Spleen (tissue), 11 donors: ENCODE data around the gene DDX41. TPM values are rescaled to one million over a fixed set of nuclear protein-coding genes. Genes with fewer than 3 reads are reported as not detected.

Experiments used
- DNase-seq: peaks from one replicate; pipeline ENCODE4 v3.0.0-alpha.2; 2020
- H3K27ac ChIP-seq, 8 donors: fragments of 200-600 bp; sonication (generic) in 7 of 8; 1 replicate in 4 of 8; 2 replicates in 4 of 8; pipeline versions ENCODE4 v1.5.0 to v1.8.0; 2016 to 2021; ENCODE audit warnings: inconsistent platforms in 4 of 8, mild to moderate bottlenecking in 4 of 8, moderate library complexity in 1 of 8
- H3K27me3 ChIP-seq, 7 donors: fragments of 200-600 bp; sonication (generic) in 6 of 7; replicated peaks in 1 of 7; 1 replicate in 4 of 7; 2 replicates in 3 of 7; pipeline versions ENCODE4 v1.5.0 to v1.8.0; 2016 to 2021; ENCODE audit warnings: inconsistent platforms in 3 of 7, mild to moderate bottlenecking in 1 of 7
- H3K36me3 ChIP-seq, 6 donors: fragments of 200-600 bp; sonication (generic) in 5 of 6; 1 replicate in 4 of 6; 2 replicates in 2 of 6; pipeline versions ENCODE4 v1.5.0 to v1.8.0; 2016 to 2021; ENCODE audit warnings: inconsistent platforms in 2 of 6
- H3K4me1 ChIP-seq, 6 donors: fragments of 200-600 bp; sonication (generic) in 5 of 6; 1 replicate in 3 of 6; 2 replicates in 3 of 6; pipeline versions ENCODE4 v1.5.0 to v1.8.0; 2016 to 2021; ENCODE audit warnings: inconsistent platforms in 3 of 6
- H3K4me3 ChIP-seq, 8 donors: fragments of 200-600 bp; sonication (generic) in 7 of 8; 1 replicate in 4 of 8; 2 replicates in 4 of 8; pipeline versions ENCODE4 v1.5.0 to v1.8.0; 2016 to 2021; ENCODE audit warnings: inconsistent platforms in 4 of 8, mild to moderate bottlenecking in 4 of 8, moderate library complexity in 2 of 8
- H3K9me3 ChIP-seq, 8 donors: fragments of 200-600 bp; sonication (generic) in 7 of 8; 1 replicate in 4 of 8; 2 replicates in 4 of 8; pipeline versions ENCODE4 v1.5.0 to v1.8.0; 2016 to 2021; ENCODE audit warnings: inconsistent platforms in 4 of 8
- POLR2A ChIP-seq, 3 donors: fragments of 450-650 bp; IDR thresholded peaks; one replicate each; pipeline ENCODE4 v1.5.1; 2017; ENCODE audit warnings: antibody characterized with exemption in 3 of 3, mild to moderate bottlenecking in 1 of 3
- POLR2AphosphoS5 ChIP-seq, 3 donors: sonication (generic); formaldehyde crosslinking; IDR thresholded peaks; one replicate each; pipeline ENCODE4 v1.5.1; 2017; ENCODE audit warnings: antibody characterized with exemption in 3 of 3
- WGBS, 5 donors: extraction: QIAGEN DNeasy Blood & Tissue Kit in 3 of 5; methylation state at CpG; one replicate each; pipeline versions ENCODE4 v1.1.5 to v1.1.7; 2013 to 2018; 5-methylcytosine and 5-hydroxymethylcytosine counted together
- intact Hi-C: fragments of 100-400 bp; cut with DNase I; formaldehyde crosslinking; loops from one replicate; pipeline ENCODE4 v1.15.0; 2023; ENCODE audit warnings: low total_unique reads
- polyA plus RNA-seq, 3 donors: library from polyadenylated mRNA; stranded (reverse); fragments of 200-250 nt; gene quantifications; one replicate each; pipeline ENCODE4 v1.2.1, GENCODE V29; 2013
- total RNA-seq, 7 donors: library from RNA; depleted of rRNA in 3 of 7; stranded (reverse); fragments of >200 nt in 3 of 7; fragmentation: NEBNext Ultra II Directional in 4 of 7; extraction: Animal tissue kit (Norgen Biotek cat#: 25700) in 4 of 7; gene quantifications; one replicate each; pipeline versions ENCODE4 v1.1.0 to v1.2.1, GENCODE V29; 2016 to 2021
- TF ChIP-seq, protein P1 (sequence below), 11 experiments: fragments of 200-600 bp in 7 of 11; fragments of 450-650 bp in 4 of 11; sonication (generic) in 4 of 11; IDR thresholded peaks in 8 of 11; conservative IDR thresholded peaks in 3 of 11; 1 replicate in 7 of 11; 2 replicates in 4 of 11; pipeline versions ENCODE4 v1.4.0 to v1.8.0; 2016 to 2021; ENCODE audit warnings: antibody characterized with exemption in 11 of 11, inconsistent platforms in 4 of 11, mild to moderate bottlenecking in 1 of 11
- donor health status: healthy with polysubstance abuse.
- donor health status: DM: no; HTN: no; CAD: no; lungs with moderate emphysema.
- donor health status: DM: no; HTN: no; CAD: no.
- donor health status: Bipolar disorder and iron deficiency.
- donor health status: healthy.
- donor health status: DM: no; HTN: no; CAD: no.
- donor health status: DM: yes; HTN: yes; CAD: no.

DDX41 gene
- total and polyA plus RNA-seq, 10 donors: 68.9 to 126 (median 92.4) TPM

DNA sequence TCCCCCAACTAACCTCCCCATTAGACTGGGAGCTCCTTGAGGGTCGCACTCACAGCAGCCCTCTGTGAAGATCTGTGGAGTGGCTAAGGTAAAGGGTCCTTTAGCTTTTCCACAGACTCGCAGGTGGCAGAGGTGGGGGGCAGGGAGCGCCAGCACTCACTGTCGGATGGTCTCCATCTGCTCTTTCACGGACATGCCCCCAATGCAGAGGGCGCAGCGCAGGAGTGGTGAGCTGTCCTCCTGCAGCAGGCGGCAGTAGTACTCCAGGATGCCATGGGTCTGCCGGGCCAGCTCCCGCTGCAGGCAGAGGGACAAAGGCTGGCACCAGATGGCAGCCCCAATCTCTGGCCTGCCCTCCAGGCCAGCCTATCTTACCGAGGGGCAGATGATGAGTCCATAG is 2.2 kb downstream of the DDX41 start:
- Histone ChIP-seq H3K27ac (no peak overlapping the region), H3K27me3 (no peaks in the 10 kb centered on the region), H3K9me3 (no peaks in the 10 kb centered on the region), H3K4me1 (peaks cover 17 to 77% (median 51%) of the 10 kb centered on the region in 6 donors), H3K36me3 (peaks cover 0 to 65% (median 57%) of the 10 kb centered on the region in 6 donors), H3K4me3 (no peak overlapping the region)
- intact Hi-C loops: no loop called here
- 93 to 97% (median 96%) methylated on average over 4 to 11 of the region's 11 CpGs for WGBS, 5 donors
- no peak for TF ChIP-seq POLR2AphosphoS5 (IDR thresholded peaks at IDR 0.05)
- DNase-seq: no peak

DNA sequence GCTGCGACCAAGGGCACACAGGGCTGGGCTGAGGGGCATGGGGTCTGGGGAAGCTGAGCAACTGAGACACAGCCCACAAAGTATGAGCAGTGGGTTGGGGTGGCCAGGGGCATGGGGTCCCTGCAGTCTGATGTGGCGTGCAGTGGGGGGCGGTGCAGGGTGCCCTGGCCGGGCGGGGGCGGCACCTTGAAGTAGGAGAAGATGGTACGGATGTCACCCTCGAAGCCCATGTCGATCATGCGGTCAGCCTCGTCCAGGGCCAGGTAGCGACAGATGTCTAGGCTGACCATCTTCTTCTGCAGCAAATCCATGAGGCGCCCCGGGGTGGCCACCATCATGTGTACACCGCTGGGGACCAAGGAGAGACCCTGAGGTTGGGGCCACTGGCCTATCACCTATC is 3.3 kb downstream of the DDX41 start:
- intact Hi-C loops: no loop called here
- Histone ChIP-seq H3K36me3 (peaks cover 0 to 59% (median 54%) of the 10 kb centered on the region in 6 donors), H3K9me3 (no peaks in the 10 kb centered on the region), H3K27ac (no peak overlapping the region), H3K4me3 (no peak overlapping the region), H3K4me1 (peaks cover 9 to 79% (median 49%) of the 10 kb centered on the region in 6 donors), H3K27me3 (no peaks in the 10 kb centered on the region)
- 96 to 99% (median 97%) methylated on average over 15 of the region's 15 CpGs for WGBS, 5 donors
- TF ChIP-seq, protein P1, sequence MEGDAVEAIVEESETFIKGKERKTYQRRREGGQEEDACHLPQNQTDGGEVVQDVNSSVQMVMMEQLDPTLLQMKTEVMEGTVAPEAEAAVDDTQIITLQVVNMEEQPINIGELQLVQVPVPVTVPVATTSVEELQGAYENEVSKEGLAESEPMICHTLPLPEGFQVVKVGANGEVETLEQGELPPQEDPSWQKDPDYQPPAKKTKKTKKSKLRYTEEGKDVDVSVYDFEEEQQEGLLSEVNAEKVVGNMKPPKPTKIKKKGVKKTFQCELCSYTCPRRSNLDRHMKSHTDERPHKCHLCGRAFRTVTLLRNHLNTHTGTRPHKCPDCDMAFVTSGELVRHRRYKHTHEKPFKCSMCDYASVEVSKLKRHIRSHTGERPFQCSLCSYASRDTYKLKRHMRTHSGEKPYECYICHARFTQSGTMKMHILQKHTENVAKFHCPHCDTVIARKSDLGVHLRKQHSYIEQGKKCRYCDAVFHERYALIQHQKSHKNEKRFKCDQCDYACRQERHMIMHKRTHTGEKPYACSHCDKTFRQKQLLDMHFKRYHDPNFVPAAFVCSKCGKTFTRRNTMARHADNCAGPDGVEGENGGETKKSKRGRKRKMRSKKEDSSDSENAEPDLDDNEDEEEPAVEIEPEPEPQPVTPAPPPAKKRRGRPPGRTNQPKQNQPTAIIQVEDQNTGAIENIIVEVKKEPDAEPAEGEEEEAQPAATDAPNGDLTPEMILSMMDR (IDR thresholded peaks at IDR 0.05 in 8 of 11, conservative IDR thresholded peaks at IDR 0.05 in 3 of 11): no peak
- TF ChIP-seq POLR2A (IDR thresholded peaks at IDR 0.05) (no peak), POLR2AphosphoS5 (IDR thresholded peaks at IDR 0.05) (no peak)
- DNase-seq: peak; percentile 72

DNA sequence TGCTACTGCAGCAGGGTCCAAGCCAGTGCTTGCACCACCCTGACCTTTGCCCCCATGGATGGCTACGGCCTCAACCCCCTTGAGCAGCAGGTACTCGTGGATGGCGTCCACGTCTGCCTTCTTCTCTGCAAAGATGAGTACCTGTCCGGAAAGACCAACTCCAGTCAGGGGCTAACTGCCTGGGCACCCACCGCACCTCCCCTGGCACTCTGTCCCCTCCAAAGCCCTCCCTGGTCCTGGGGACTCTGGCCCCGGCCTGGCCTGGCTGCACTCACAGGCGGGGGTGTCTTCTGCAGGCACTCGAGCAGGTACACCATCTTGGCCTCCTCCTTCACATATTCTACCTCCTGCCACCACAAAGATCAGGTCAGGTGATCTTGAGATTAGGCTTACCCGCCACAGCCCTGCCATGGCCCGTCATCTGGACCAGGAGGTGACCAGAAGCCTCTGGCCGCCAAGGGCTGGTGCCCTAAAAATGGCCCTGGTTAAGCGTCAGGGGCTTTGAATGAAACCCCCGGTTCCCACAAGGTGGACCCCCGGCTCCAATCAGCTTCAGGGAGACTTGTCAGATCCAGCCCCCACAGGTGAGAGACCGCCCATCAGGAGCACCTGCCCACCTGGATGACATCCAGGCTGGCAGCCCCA is 3.9 kb downstream of the DDX41 start:
- peaks cover 0 to 64% (median 54%) of the 10 kb centered on the region in 6 donors for H3K36me3 ChIP-seq

DNA sequence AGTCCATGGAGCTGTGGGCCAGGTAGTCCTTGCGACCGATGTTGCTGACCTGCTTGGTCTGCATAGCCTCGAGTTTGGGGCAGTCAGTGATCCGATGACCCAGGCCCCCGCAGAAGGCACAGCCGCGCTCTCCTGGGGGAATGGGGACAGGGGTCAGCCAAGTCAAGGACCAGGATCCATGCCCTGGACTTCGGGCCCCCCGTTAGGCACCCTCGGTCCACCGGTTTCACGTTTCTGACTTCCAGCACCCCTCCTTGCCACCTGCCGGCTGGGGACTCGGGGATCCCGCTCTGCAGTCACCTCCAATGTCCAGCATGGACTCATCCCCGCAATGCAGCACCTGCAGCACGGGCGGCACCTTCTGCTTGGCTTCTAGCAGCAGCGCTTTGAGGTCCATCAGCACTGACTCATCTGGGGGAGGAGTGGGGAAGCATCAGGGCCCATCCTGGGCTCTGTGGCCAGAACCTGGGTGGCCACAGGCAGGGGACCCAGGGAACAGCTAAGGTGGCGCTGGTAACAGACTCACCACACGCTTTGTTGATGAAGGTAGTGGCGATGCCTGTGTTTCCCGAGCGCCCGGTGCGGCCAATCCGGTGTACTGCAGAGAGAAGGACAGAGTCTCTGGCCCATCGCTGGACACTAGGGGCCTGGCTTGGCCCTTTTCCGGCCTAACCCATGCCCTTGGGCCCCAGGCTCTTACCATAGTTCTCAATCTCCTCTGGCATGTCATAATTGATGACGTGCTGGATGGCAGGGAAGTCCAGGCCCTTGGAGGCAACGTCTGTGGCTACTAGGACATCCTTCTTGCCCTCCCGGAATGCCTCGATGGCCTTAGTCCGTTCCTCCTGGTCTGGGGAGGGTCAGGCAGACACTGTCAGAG is 4.7 kb downstream of the DDX41 start:
- Histone ChIP-seq H3K27me3 (no peaks in the 10 kb centered on the region), H3K27ac (peak overlapping the region in 7 of 8 donors; percentile 85 to 99 (median 93)), H3K4me1 (peaks cover 9 to 88% (median 58%) of the 10 kb centered on the region in 6 donors), H3K9me3 (no peaks in the 10 kb centered on the region), H3K36me3 (peaks cover 0 to 73% (median 54%) of the 10 kb centered on the region in 6 donors), H3K4me3 (peak overlapping the region in 1 of 8 donors; percentile 86)
- no peak for TF ChIP-seq POLR2A (IDR thresholded peaks at IDR 0.05)
- TF ChIP-seq, protein P1 (IDR thresholded peaks at IDR 0.05 in 8 of 11, conservative IDR thresholded peaks at IDR 0.05 in 3 of 11): no peak
- no peak for TF ChIP-seq POLR2AphosphoS5 (IDR thresholded peaks at IDR 0.05)
- intact Hi-C loops: no loop called here
- 93 to 97% (median 95%) methylated on average over 29 to 34 of the region's 34 CpGs for WGBS, 5 donors
- peak; percentile 80 for DNase-seq

More for the DNA sequence above, 3.9 kb downstream of the DDX41 start:
- peak in 1 of 3 donors; percentile 7 for TF ChIP-seq POLR2AphosphoS5 (IDR thresholded peaks at IDR 0.05)
- TF ChIP-seq, protein P1 (IDR thresholded peaks at IDR 0.05 in 8 of 11, conservative IDR thresholded peaks at IDR 0.05 in 3 of 11): no peak
- Histone ChIP-seq H3K4me3 (no peak overlapping the region), H3K9me3 (no peaks in the 10 kb centered on the region), H3K4me1 (peaks cover 9 to 85% (median 53%) of the 10 kb centered on the region in 6 donors), H3K27me3 (no peaks in the 10 kb centered on the region), H3K27ac (peak overlapping the region in 1 of 8 donors; percentile 99)
- DNase-seq: peak; percentile 79
- intact Hi-C loops: no loop called here
- 90 to 98% (median 95%) methylated on average over 13 to 16 of the region's 16 CpGs for WGBS, 5 donors
